ENCODE data around the gene NRAP.

The NRAP gene

GRCh38 chr10:113651898-113652297, 11.9 kb downstream of the NRAP start:
- Histone ChIP-seq H3K9me3 (ENCODE audit: insufficient read depth, low read length, severe bottlenecking) (no peaks in the 10 kb centered on the region), H3K79me2 (ENCODE audit: insufficient read depth, low read length) (no peaks in the 10 kb centered on the region), H3K4me3 (ENCODE audit: low read depth in 1 of 2, low read length in 2 of 2) (no peak overlapping the region), H3K9ac (ENCODE audit: low read depth, low read length) (no peak overlapping the region), H3K27me3 (ENCODE audit: insufficient read depth, low read length, poor library complexity) (peaks cover 2% of the 10 kb centered on the region), H3K4me1 (ENCODE audit: insufficient read depth, low read length) (no peaks in the 10 kb centered on the region), H3K27ac (ENCODE audit: low read length) (no peak overlapping the region), H4K20me1 (ENCODE audit: insufficient read depth, low read length) (no peaks in the 10 kb centered on the region), H3K4me2 (ENCODE audit: insufficient read depth, low read length) (no peak overlapping the region), H3K36me3 (ENCODE audit: insufficient read depth, low read length) (no peaks in the 10 kb centered on the region), H2AFZ (ENCODE audit: low read depth, low read length) (no peak overlapping the region)
- DNase-seq (no peak), ATAC-seq (ENCODE audit: insufficient read depth, low read depth) (no peak)
- TF ChIP-seq CTCF (IDR thresholded peaks at IDR 0.05; ENCODE audit: borderline replicate concordance, extremely low read depth, low read length, poor library complexity, severe bottlenecking) (no peak), EZH2 (IDR thresholded peaks at IDR 0.05; ENCODE audit: borderline replicate concordance, low read depth, low read length, severe bottlenecking) (no peak)

- Histone ChIP-seq H3K4me3 (ENCODE audit: low read depth in 1 of 2, low read length in 2 of 2) (no peak overlapping the region), H3K27ac (ENCODE audit: low read length) (no peak overlapping the region), H2AFZ (ENCODE audit: low read depth, low read length) (no peak overlapping the region), H3K36me3 (ENCODE audit: insufficient read depth, low read length) (no peaks in the 10 kb centered on the region), H3K4me2 (ENCODE audit: insufficient read depth, low read length) (no peak overlapping the region), H4K20me1 (ENCODE audit: insufficient read depth, low read length) (no peaks in the 10 kb centered on the region), H3K27me3 (ENCODE audit: insufficient read depth, low read length, poor library complexity) (peaks cover 2% of the 10 kb centered on the region), H3K79me2 (ENCODE audit: insufficient read depth, low read length) (no peaks in the 10 kb centered on the region), H3K4me1 (ENCODE audit: insufficient read depth, low read length) (no peaks in the 10 kb centered on the region), H3K9ac (ENCODE audit: low read depth, low read length) (no peak overlapping the region), H3K9me3 (ENCODE audit: insufficient read depth, low read length, severe bottlenecking) (no peaks in the 10 kb centered on the region)
- TF ChIP-seq EZH2 (IDR thresholded peaks at IDR 0.05; ENCODE audit: borderline replicate concordance, low read depth, low read length, severe bottlenecking): no peak
- no peak for TF ChIP-seq CTCF (IDR thresholded peaks at IDR 0.05; ENCODE audit: borderline replicate concordance, extremely low read depth, low read length, poor library complexity, severe bottlenecking)
- no peak for DNase-seq
- no peak for ATAC-seq (ENCODE audit: insufficient read depth, low read depth)
Observed at GRCh38 chr10:113651021-113651420, 12.8 kb downstream of the NRAP start.

GRCh38 chr10:113650172-113650571, 13.7 kb downstream of the NRAP start:
- Histone ChIP-seq H3K79me2 (ENCODE audit: insufficient read depth, low read length) (no peaks in the 10 kb centered on the region), H3K27me3 (ENCODE audit: insufficient read depth, low read length, poor library complexity) (peaks cover 2% of the 10 kb centered on the region), H3K4me2 (ENCODE audit: insufficient read depth, low read length) (no peak overlapping the region), H3K36me3 (ENCODE audit: insufficient read depth, low read length) (no peaks in the 10 kb centered on the region), H3K9ac (ENCODE audit: low read depth, low read length) (no peak overlapping the region), H3K9me3 (ENCODE audit: insufficient read depth, low read length, severe bottlenecking) (no peaks in the 10 kb centered on the region), H3K4me1 (ENCODE audit: insufficient read depth, low read length) (no peaks in the 10 kb centered on the region), H4K20me1 (ENCODE audit: insufficient read depth, low read length) (no peaks in the 10 kb centered on the region), H3K4me3 (ENCODE audit: low read depth in 1 of 2, low read length in 2 of 2) (no peak overlapping the region), H3K27ac (ENCODE audit: low read length) (no peak overlapping the region), H2AFZ (ENCODE audit: low read depth, low read length) (no peak overlapping the region)
- ATAC-seq (ENCODE audit: insufficient read depth, low read depth) (no peak), DNase-seq (no peak)
- TF ChIP-seq EZH2 (IDR thresholded peaks at IDR 0.05; ENCODE audit: borderline replicate concordance, low read depth, low read length, severe bottlenecking) (no peak), CTCF (IDR thresholded peaks at IDR 0.05; ENCODE audit: borderline replicate concordance, extremely low read depth, low read length, poor library complexity, severe bottlenecking) (no peak)

- H3K27me3 ChIP-seq (ENCODE audit: insufficient read depth, low read length, poor library complexity): peaks cover 8% of the 10 kb centered on the region
- no peaks in the 10 kb centered on the region for H4K20me1 ChIP-seq (ENCODE audit: insufficient read depth, low read length)
- H2AFZ ChIP-seq (ENCODE audit: low read depth, low read length): no peak overlapping the region
- ATAC-seq (ENCODE audit: insufficient read depth, low read depth) (no peak), DNase-seq (no peak)
- no peak overlapping the region for H3K4me3 ChIP-seq (ENCODE audit: low read depth in 1 of 2, low read length in 2 of 2)
- H3K36me3 ChIP-seq (ENCODE audit: insufficient read depth, low read length): no peaks in the 10 kb centered on the region
- no peaks in the 10 kb centered on the region for H3K79me2 ChIP-seq (ENCODE audit: insufficient read depth, low read length)
- TF ChIP-seq EZH2 (IDR thresholded peaks at IDR 0.05; ENCODE audit: borderline replicate concordance, low read depth, low read length, severe bottlenecking) (no peak), CTCF (IDR thresholded peaks at IDR 0.05; ENCODE audit: borderline replicate concordance, extremely low read depth, low read length, poor library complexity, severe bottlenecking) (no peak)
- no peak overlapping the region for H3K27ac ChIP-seq (ENCODE audit: low read length)
- H3K4me1 ChIP-seq (ENCODE audit: insufficient read depth, low read length): no peaks in the 10 kb centered on the region
- H3K4me2 ChIP-seq (ENCODE audit: insufficient read depth, low read length): no peak overlapping the region
- H3K9me3 ChIP-seq (ENCODE audit: insufficient read depth, low read length, severe bottlenecking): no peaks in the 10 kb centered on the region
- no peak overlapping the region for H3K9ac ChIP-seq (ENCODE audit: low read depth, low read length)
Observed at GRCh38 chr10:113648478-113648877, 15.4 kb downstream of the NRAP start.

All from DND-41 (cell line).